CD14-positive monocyte (primary cell): ENCODE measurements around the gene APEX1. TPM values are rescaled to one million over a fixed set of nuclear protein-coding genes. Genes with fewer than 3 reads are reported as not detected.

Experiments
- DNase-seq, 3 donors: peaks; one replicate each; pipeline ENCODE4 v3.0.0-alpha.2; 2011 to 2022
- H2AFZ ChIP-seq: 2 replicates; pipeline ENCODE4 v1.6.0; 2012; ENCODE audit warnings: mild to moderate bottlenecking, low read depth, low read length, inconsistent platforms; ENCODE audit not compliant: insufficient read depth, poor library complexity, severe bottlenecking
- H3K27ac ChIP-seq, 2 donors: 1 replicate in 1 of 2; 2 replicates in 1 of 2; pipeline ENCODE4 v1.5.1; 2012 to 2013; ENCODE audit warnings: low read length in 2 of 2, control low read depth in 1 of 2, inconsistent platforms in 1 of 2, low read depth in 1 of 2, mild to moderate bottlenecking in 1 of 2
- H3K27me3 ChIP-seq, 2 donors: one replicate each; pipeline versions ENCODE4 v1.6.0 to v1.6.1; 2011 to 2013; ENCODE audit warnings: low read length in 2 of 2; ENCODE audit not compliant: control insufficient read depth in 2 of 2, insufficient read depth in 2 of 2
- H3K36me3 ChIP-seq, 2 donors: replicated peaks in 1 of 2; 1 replicate in 1 of 2; 2 replicates in 1 of 2; pipeline versions ENCODE4 v1.5.1 to v1.6.1; 2012 to 2013; ENCODE audit warnings: low read length in 2 of 2, control low read depth in 1 of 2, inconsistent platforms in 1 of 2, mild to moderate bottlenecking in 1 of 2; ENCODE audit not compliant: insufficient read depth in 2 of 2, control insufficient read depth in 1 of 2
- H3K4me1 ChIP-seq, 2 donors: 1 replicate in 1 of 2; 2 replicates in 1 of 2; pipeline versions ENCODE4 v1.5.1 to v1.6.1; 2012 to 2013; ENCODE audit warnings: low read length in 2 of 2, control low read depth in 1 of 2, inconsistent platforms in 1 of 2, mild to moderate bottlenecking in 1 of 2, moderate library complexity in 1 of 2; ENCODE audit not compliant: insufficient read depth in 2 of 2, control insufficient read depth in 1 of 2
- H3K4me2 ChIP-seq: replicated peaks from 2 replicates; pipeline ENCODE3; 2012; ENCODE audit warnings: low read length, moderate library complexity, mild to moderate bottlenecking; ENCODE audit not compliant: poor library complexity, severe bottlenecking; ENCODE audit errors: extremely low read depth
- H3K4me3 ChIP-seq, 3 experiments: fragments of 200-600 bp in 1 of 3; sonication (generic) in 1 of 3; replicated peaks in 1 of 3; 1 replicate in 2 of 3; 2 replicates in 1 of 3; pipeline ENCODE4 v1.5.1; 2011 to 2013; ENCODE audit warnings: low read length in 3 of 3, mild to moderate bottlenecking in 3 of 3, control low read depth in 2 of 3, low read depth in 2 of 3, inconsistent platforms in 1 of 3, moderate library complexity in 1 of 3
- H3K79me2 ChIP-seq: 2 replicates; pipeline ENCODE4 v1.6.0; 2012; ENCODE audit warnings: mild to moderate bottlenecking, control low read depth, inconsistent platforms, low read length, moderate library complexity; ENCODE audit not compliant: insufficient read depth
- H3K9ac ChIP-seq: 2 replicates; pipeline ENCODE4 v1.6.0; 2017; ENCODE audit warnings: low read length, mild to moderate bottlenecking; ENCODE audit not compliant: insufficient read depth, poor library complexity, severe bottlenecking
- H3K9me3 ChIP-seq, 2 donors: replicated peaks in 1 of 2; 1 replicate in 1 of 2; 2 replicates in 1 of 2; pipeline versions ENCODE4 v1.5.1 to v1.6.1; 2012 to 2013; ENCODE audit warnings: low read length in 2 of 2, control low read depth in 1 of 2; ENCODE audit not compliant: control insufficient read depth in 1 of 2, insufficient read depth in 1 of 2
- H4K20me1 ChIP-seq: 2 replicates; pipeline ENCODE4 v1.6.0; 2012; ENCODE audit warnings: mild to moderate bottlenecking, low read length, control low read depth, moderate library complexity; ENCODE audit not compliant: insufficient read depth
- H3K27ac Mint-ChIP-seq, 7 donors: one replicate each; pipeline ENCODE4 v1.8.0; 2020; ENCODE audit warnings: mild to moderate bottlenecking in 7 of 7, mixed read lengths in 7 of 7, moderate library complexity in 6 of 7, inconsistent platforms in 2 of 7
- H3K27me3 Mint-ChIP-seq, 3 donors: one replicate each; pipeline ENCODE4 v1.8.0; 2021 to 2022; ENCODE audit warnings: low read depth in 3 of 3, mild to moderate bottlenecking in 3 of 3, mixed read lengths in 3 of 3, moderate library complexity in 3 of 3, inconsistent platforms in 1 of 3
- H3K36me3 Mint-ChIP-seq, 2 donors: one replicate each; pipeline ENCODE4 v1.8.0; 2020; ENCODE audit warnings: mixed read lengths in 2 of 2, inconsistent platforms in 1 of 2, mild to moderate bottlenecking in 1 of 2
- H3K4me1 Mint-ChIP-seq: one replicate; pipeline ENCODE4 v1.8.0; 2020; ENCODE audit warnings: mild to moderate bottlenecking, mixed read lengths
- H3K4me3 Mint-ChIP-seq, 2 donors: one replicate each; pipeline ENCODE4 v1.8.0; 2020; ENCODE audit warnings: mild to moderate bottlenecking in 2 of 2, mixed read lengths in 2 of 2, moderate library complexity in 1 of 2
- H3K9me3 Mint-ChIP-seq, 7 donors: one replicate each; pipeline ENCODE4 v1.8.0; 2020 to 2022; ENCODE audit warnings: mixed read lengths in 7 of 7, mild to moderate bottlenecking in 6 of 7, moderate library complexity in 6 of 7, inconsistent platforms in 2 of 7
- CTCF ChIP-seq: fragments of 200-600 bp; IDR thresholded peaks from one replicate; pipeline ENCODE4 v1.8.0; 2022; ENCODE audit warnings: antibody characterized with exemption, mild to moderate bottlenecking
- WGBS: methylation state at CpG from one replicate; pipeline ENCODE4 v1.1.5; 2013; ENCODE audit warnings: missing lambda C conversion rate; ENCODE audit not compliant: insufficient coverage; 5-methylcytosine and 5-hydroxymethylcytosine counted together
- intact Hi-C, 2 donors: fragments of 100-400 bp; cut with micrococcal nuclease; formaldehyde crosslinking; loops; one replicate each; pipeline versions ENCODE4 v1.15.0 to v1.15.1; 2023
- polyA minus RNA-seq: library from RNA; depleted of rRNA, polyadenylated mRNA; stranded (reverse); fragments of >200 nt; gene quantifications from 2 replicates; pipeline ENCODE4 v1.2.3, GENCODE V29; 2012
- polyA plus RNA-seq, 3 donors: library from polyadenylated mRNA; depleted of rRNA in 1 of 3; unstranded in 2 of 3; stranded (reverse) in 1 of 3; fragments of 300-500 nt in 2 of 3; fragments of >200 nt in 1 of 3; fragmentation: Illumina TruSeq in 2 of 3; gene quantifications; 1 replicate in 2 of 3; 2 replicates in 1 of 3; pipeline ENCODE4 v1.2.3, GENCODE V29; 2012 to 2021
- total RNA-seq, 12 experiments: library from RNA in 1 of 12; stranded (reverse) in 1 of 12; fragments of 120-200 nt in 1 of 12; gene quantifications; one replicate each; pipeline ENCODE4 v1.2.4 and lab custom pipeline; 2013 to 2026; ENCODE audit warnings: mixed read lengths in 6 of 12, inconsistent platforms in 1 of 12

The APEX1 gene
- total RNA-seq (2013), result 42.0 TPM
- polyA plus RNA-seq, result 100 to 1,000 TPM in 1 of 3 donors, 10 to 100 TPM in 2; 69.7 to 208 (median 85.4) TPM
- 15.9 and 34.3 TPM in 2 replicates for polyA minus RNA-seq
- total RNA-seq (lab: John Stamatoyannopoulos, UW), result 4.4 to 56.6 (median 41.6) reads per million in 11 experiments

GRCh38 chr14:20454516-20455354 lies at the start of gene APEX1, which contains the start of gene OSGEP:
TSS of gene APEX1 (plus strand) at chr14:20455226. CDS start at chr14:20455646, 420 bp downstream.
TSS of gene OSGEP (minus strand) at chr14:20454812. CDS start at chr14:20454683, 129 bp downstream.
- 0% methylated on average over 43 of the region's 56 CpGs for WGBS
- intact Hi-C loops, result loop anchor here (5.0 to 10.0 kb wide), 3 partner anchors 37 to 808 kb away; partner anchors contain the start of gene PARP2 (in 2 of the 2)
- peaks cover 52 to 58% of the 10 kb centered on the region in 2 donors for H3K4me1 ChIP-seq
- H2AFZ ChIP-seq, result peak within 1 kb of the TSS; percentile 90
- Mint-ChIP-seq H3K36me3 (peaks cover 43 to 55% of the 10 kb centered on the region in 2 donors), H3K27me3 (peaks cover 0 to 1% (median 0%) of the 10 kb centered on the region in 3 donors), H3K4me1 (peaks cover 5% of the 10 kb centered on the region), H3K4me3 (no peak within 1 kb of the TSS), H3K9me3 (no peaks in the 10 kb centered on the region), H3K27ac (peak within 1 kb of the TSS in 1 of 7 donors; percentile 11)
- no peaks in the 10 kb centered on the region for H3K27me3 ChIP-seq
- peak within 1 kb of the TSS; percentile 80 for H3K4me2 ChIP-seq
- DNase-seq, result peak; percentile 98 to 99 (median 99)
- peak within 1 kb of the TSS; percentile 85 to 94 for H3K27ac ChIP-seq
- H3K4me3 ChIP-seq, result peak within 1 kb of the TSS; percentile 55 to 84 (median 79)
- no peaks in the 10 kb centered on the region for H3K9me3 ChIP-seq
- peaks cover 61% of the 10 kb centered on the region for H3K79me2 ChIP-seq
- H3K36me3 ChIP-seq, result peaks cover 56 to 62% of the 10 kb centered on the region in 2 donors
- no peak for TF ChIP-seq CTCF
- peaks cover 21% of the 10 kb centered on the region for H4K20me1 ChIP-seq
- H3K9ac ChIP-seq, result peak within 1 kb of the TSS; percentile 79

GRCh38 chr14:20409226-20409625 lies 45.8 kb upstream of the APEX1 start:
- Histone ChIP-seq H3K4me1 (peaks cover 17 to 20% of the 10 kb centered on the region in 2 donors), H4K20me1 (peaks cover 86% of the 10 kb centered on the region), H3K9me3 (no peaks in the 10 kb centered on the region), H3K4me2 (no peak overlapping the region), H2AFZ (no peak overlapping the region), H3K9ac (no peak overlapping the region), H3K79me2 (peaks cover 90% of the 10 kb centered on the region), H3K27me3 (no peaks in the 10 kb centered on the region), H3K27ac (no peak overlapping the region), H3K4me3 (no peak overlapping the region), H3K36me3 (peaks cover 44 to 51% of the 10 kb centered on the region in 2 donors)
- DNase-seq, result no peak
- Mint-ChIP-seq H3K9me3 (no peaks in the 10 kb centered on the region), H3K27me3 (peaks cover 0 to 1% (median 0%) of the 10 kb centered on the region in 3 donors), H3K27ac (peak overlapping the region in 1 of 7 donors; percentile 67), H3K36me3 (peaks cover 47 to 49% of the 10 kb centered on the region in 2 donors), H3K4me3 (no peak overlapping the region), H3K4me1 (peaks cover 41% of the 10 kb centered on the region)
- intact Hi-C loops, result no loop called here
- TF ChIP-seq CTCF, result no peak
- 100% methylated on average over 1 of the region's 2 CpGs for WGBS
